Activated naive CD4-positive, alpha-beta T cell treated with anti-CD3 and anti-CD28 coated beads for 36 hours (primary cell): ENCODE data around the gene PCDHAC2. TPM values are rescaled to one million over a fixed set of nuclear protein-coding genes. Genes with fewer than 3 reads are reported as not detected.

Experiments
- CTCF ChIA-PET: fragments of 350-600 bp; sonication (Branson Sonifier 250); formaldehyde crosslinking; loops from one replicate; lab custom pipeline; 2021; ENCODE audit warnings: antibody characterized with exemption; lab: Charles Lee
- DNase-seq: peaks from one replicate; pipeline ENCODE4 v3.0.0-alpha.2; 2020
- H3K27ac Mint-ChIP-seq: one replicate; pipeline ENCODE4 v1.8.0; 2021; ENCODE audit warnings: mild to moderate bottlenecking, mixed read lengths
- H3K27me3 Mint-ChIP-seq: one replicate; pipeline ENCODE4 v1.8.0; 2021; ENCODE audit warnings: low read depth, mixed read lengths
- H3K36me3 Mint-ChIP-seq: one replicate; pipeline ENCODE4 v1.8.0; 2021; ENCODE audit warnings: low read depth, mixed read lengths
- H3K4me1 Mint-ChIP-seq: one replicate; pipeline ENCODE4 v1.8.0; 2021; ENCODE audit warnings: low read depth, mixed read lengths
- H3K4me3 Mint-ChIP-seq: one replicate; pipeline ENCODE4 v1.8.0; 2021; ENCODE audit warnings: mild to moderate bottlenecking, moderate library complexity, mixed read lengths
- H3K9me3 Mint-ChIP-seq: one replicate; pipeline ENCODE4 v1.8.0; 2021; ENCODE audit warnings: mixed read lengths
- intact Hi-C: fragments of 100-400 bp; cut with micrococcal nuclease; formaldehyde crosslinking; loops from one replicate; pipeline ENCODE4 v1.15.1; 2023
- total RNA-seq, 2 experiments: library from RNA; stranded (reverse); gene quantifications; one replicate each; pipeline ENCODE4 v1.2.3, GENCODE V29; 2021

The PCDHAC2 gene, protein sequence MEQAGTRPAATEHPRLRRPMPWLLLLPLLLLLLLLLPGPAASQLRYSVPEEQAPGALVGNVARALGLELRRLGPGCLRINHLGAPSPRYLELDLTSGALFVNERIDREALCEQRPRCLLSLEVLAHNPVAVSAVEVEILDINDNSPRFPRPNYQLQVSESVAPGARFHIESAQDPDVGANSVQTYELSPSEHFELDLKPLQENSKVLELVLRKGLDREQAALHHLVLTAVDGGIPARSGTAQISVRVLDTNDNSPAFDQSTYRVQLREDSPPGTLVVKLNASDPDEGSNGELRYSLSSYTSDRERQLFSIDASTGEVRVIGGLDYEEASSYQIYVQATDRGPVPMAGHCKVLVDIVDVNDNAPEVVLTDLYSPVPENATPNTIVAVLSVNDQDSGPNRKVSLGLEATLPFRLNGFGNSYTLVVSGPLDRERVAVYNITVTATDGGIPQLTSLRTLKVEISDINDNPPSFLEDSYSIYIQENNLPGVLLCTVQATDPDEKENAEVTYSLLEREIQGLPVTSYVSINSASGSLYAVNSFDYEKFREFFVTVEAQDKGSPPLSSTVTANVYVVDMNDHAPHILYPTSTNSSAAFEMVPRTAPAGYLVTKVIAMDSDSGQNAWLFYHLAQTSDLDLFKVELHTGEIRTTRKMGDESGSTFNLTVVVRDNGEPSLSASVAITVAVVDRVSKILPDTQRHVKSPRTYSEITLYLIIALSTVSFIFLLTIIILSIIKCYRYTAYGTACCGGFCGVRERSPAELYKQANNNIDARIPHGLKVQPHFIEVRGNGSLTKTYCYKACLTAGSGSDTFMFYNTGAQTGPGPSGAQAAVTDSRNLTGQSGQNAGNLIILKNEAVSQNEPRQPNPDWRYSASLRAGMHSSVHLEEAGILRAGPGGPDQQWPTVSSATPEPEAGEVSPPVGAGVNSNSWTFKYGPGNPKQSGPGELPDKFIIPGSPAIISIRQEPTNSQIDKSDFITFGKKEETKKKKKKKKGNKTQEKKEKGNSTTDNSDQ
- not detected for total RNA-seq

DNA sequence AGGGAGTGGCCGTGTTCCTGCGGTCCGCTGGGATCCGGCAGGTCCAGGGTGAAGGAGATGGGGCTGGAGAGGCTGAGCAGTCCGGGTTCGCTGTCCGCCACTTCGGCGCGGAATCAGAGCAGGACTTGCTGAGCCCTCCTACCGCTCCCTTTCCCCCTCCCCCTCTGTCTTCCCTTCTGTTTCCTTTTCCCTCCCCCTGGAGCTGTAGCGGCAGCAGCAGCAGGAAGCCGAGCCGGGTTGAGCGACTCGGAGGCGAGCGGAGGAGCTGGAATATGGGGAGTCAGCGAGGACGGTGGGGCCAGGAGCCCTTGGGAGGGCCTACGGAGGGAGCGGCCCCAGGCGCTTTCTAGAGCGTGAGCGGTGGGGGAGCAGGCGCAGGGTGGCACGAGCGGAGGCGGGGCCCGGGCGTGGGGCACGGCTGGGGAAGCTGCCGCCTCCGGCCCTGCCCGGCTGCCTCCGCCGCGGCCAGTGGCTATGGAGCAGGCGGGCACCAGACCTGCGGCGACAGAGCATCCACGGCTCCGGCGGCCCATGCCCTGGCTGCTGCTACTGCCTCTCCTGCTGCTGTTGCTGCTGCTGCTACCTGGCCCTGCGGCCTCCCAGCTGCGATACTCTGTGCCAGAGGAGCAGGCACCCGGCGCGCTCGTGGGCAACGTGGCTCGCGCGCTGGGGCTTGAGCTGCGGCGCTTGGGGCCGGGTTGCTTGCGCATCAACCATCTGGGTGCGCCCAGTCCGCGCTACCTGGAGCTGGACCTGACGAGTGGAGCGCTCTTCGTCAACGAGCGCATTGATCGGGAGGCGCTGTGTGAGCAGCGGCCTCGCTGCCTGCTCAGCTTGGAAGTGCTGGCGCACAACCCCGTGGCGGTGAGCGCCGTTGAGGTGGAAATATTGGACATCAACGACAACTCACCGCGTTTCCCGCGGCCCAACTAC is at the start of gene PCDHAC2:
TSS of gene PCDHAC2 (plus strand) at position 184 of the 933 bp plus-strand sequence. CDS start at position 475, 291 bp downstream.
- intact Hi-C loops: no loop called here
- DNase-seq: no peak
- no peaks in the 10 kb centered on the region for H3K36me3 Mint-ChIP-seq
- H3K4me3 Mint-ChIP-seq: no peak within 1 kb of the TSS
- H3K9me3 Mint-ChIP-seq: no peaks in the 10 kb centered on the region
- peaks cover 4% of the 10 kb centered on the region for H3K4me1 Mint-ChIP-seq
- no peak within 1 kb of the TSS for H3K27ac Mint-ChIP-seq
- H3K27me3 Mint-ChIP-seq: peaks cover 39% of the 10 kb centered on the region
- CTCF ChIA-PET: no interaction called here

DNA sequence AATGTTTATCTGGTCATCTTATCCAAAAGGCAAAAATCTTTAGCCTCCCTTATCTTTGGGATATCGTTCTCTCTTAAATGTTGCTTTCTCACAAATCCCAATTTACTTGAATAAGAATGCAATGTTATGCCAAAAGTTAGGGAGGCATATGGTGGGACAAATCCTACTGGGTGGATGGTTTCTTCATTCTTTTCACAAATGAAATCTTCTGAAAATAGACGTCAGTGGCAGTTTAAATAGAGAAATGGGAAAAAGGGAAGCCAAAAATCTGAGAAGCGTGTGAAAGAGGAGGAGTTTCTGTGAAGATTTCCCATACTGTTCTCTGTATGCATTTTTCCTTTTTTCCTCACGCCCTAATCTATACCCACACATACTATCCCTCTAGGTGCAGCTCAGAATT is 42.7 kb upstream of the PCDHAC2 start:
- H3K27me3 Mint-ChIP-seq: peaks cover 52% of the 10 kb centered on the region
- CTCF ChIA-PET: no interaction called here

DNA sequence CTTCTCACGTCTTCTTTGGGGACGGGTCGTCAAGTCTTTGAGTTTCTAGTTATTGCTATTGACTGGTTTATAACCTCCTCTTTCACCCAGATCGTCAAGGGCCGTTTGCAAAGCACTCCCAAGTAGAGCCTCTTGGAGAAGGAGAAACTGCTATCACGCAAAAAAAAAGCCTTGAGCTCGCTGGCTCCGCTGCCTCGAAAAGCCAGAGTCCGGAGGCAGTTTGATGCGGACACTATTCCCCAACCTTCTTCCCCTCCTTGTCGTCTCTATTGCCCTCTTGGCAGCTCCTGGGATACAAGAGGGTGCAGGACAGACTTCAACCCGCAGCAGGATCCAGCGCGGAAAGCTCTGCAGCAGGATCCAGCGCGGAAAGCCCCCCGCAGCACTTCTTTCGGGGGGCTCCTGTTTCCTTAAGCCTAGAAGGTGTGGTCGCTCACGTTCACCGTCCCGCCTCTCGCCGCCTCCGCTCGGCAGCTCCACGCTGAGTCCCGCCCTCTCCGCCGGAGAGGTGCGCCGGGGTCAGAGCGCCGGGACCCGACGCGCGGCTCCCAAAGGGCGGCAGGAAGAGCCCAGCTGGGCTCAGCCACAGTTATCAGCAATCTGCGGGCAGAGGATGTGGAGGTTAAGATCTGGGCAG is 40.4 kb upstream of the PCDHAC2 start, which contains the start of gene PCDHAC1:
TSS of gene PCDHAC1 (plus strand) at position 494 of the 637 bp plus-strand sequence. CDS start 594 bp downstream, outside the sequence.
- Mint-ChIP-seq H3K9me3 (no peaks in the 10 kb centered on the region), H3K36me3 (no peaks in the 10 kb centered on the region), H3K27me3 (peaks cover 55% of the 10 kb centered on the region), H3K27ac (no peak within 1 kb of the TSS), H3K4me3 (peak within 1 kb of the TSS; percentile 38), H3K4me1 (peaks cover 8% of the 10 kb centered on the region)
- CTCF ChIA-PET: no interaction called here
- DNase-seq: no peak
- intact Hi-C loops: loop anchor here (2.0 kb wide), 1 partner anchor 115 kb away; no protein-coding TSS in a partner anchor

More for the DNA sequence above, 42.7 kb upstream of the PCDHAC2 start:
- H3K9me3 Mint-ChIP-seq: peaks cover 2% of the 10 kb centered on the region
- H3K36me3 Mint-ChIP-seq: no peaks in the 10 kb centered on the region
- no peak overlapping the region for H3K27ac Mint-ChIP-seq
- no peak for DNase-seq
- intact Hi-C loops: no loop called here
- H3K4me3 Mint-ChIP-seq: no peak overlapping the region
- peaks cover 8% of the 10 kb centered on the region for H3K4me1 Mint-ChIP-seq

DNA sequence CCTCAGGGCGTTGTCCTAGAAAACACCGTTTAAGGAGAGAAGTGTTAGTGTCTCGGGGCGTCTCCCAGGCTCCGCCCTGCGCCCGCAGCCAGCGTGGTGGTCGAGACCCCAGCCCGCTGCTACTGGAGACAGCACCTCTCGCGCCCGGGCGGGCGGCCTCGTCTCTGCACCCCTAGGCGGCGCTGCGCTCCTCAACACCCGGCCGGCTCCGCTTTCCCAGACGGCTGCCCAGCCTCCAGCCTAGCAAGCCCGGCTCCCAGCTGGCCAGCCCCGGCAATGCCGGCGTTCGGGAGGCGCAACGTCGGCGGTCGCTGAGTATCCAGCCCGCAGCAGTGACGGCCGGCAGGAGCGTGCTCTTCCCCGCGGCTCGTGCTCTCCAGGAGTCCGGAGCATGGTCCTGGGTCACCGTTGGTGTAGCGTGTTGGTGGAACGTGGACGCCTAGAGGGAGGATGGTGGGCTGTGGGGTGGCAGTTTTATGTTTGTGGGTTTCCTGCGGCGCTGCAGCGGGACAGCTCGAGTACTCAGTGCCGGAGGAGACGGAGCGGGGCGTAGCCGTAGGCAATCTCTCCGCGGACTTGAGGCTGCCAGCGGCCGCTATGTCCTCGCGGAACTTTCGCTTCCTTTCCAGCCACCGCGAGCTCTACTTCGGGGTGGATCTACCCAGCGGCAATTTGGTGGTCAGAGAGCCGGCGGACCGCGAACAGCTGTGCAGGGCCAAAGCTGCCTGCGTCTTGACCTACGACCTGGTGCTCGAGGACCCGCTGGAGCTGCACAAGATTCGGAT is 39.6 kb upstream of the PCDHAC2 start:
- H3K9me3 Mint-ChIP-seq: no peaks in the 10 kb centered on the region
- CTCF ChIA-PET: no interaction called here
- H3K27me3 Mint-ChIP-seq: peaks cover 52% of the 10 kb centered on the region
- H3K4me1 Mint-ChIP-seq: peaks cover 8% of the 10 kb centered on the region
- no peaks in the 10 kb centered on the region for H3K36me3 Mint-ChIP-seq
- H3K4me3 Mint-ChIP-seq: peak overlapping the region; percentile 38
- peak; percentile 44 for DNase-seq
- intact Hi-C loops: loop anchor here (2.0 kb wide), 1 partner anchor 114 kb away; no protein-coding TSS in a partner anchor
- H3K27ac Mint-ChIP-seq: no peak overlapping the region

GRCh38 chr5:140927228-140927573 is 39.1 kb upstream of the PCDHAC2 start:
- Mint-ChIP-seq H3K27ac (no peak overlapping the region), H3K4me1 (peaks cover 8% of the 10 kb centered on the region), H3K36me3 (no peaks in the 10 kb centered on the region), H3K27me3 (peaks cover 49% of the 10 kb centered on the region), H3K4me3 (peak overlapping the region; percentile 38), H3K9me3 (no peaks in the 10 kb centered on the region)
- no peak for DNase-seq
- CTCF ChIA-PET: no interaction called here
- intact Hi-C loops: loop anchor here (2.0 kb wide), 1 partner anchor 114 kb away; no protein-coding TSS in a partner anchor

- intact Hi-C loops: no loop called here
- Mint-ChIP-seq H3K36me3 (no peaks in the 10 kb centered on the region), H3K9me3 (no peaks in the 10 kb centered on the region), H3K27ac (no peak overlapping the region), H3K27me3 (peaks cover 4% of the 10 kb centered on the region), H3K4me3 (no peak overlapping the region), H3K4me1 (no peaks in the 10 kb centered on the region)
- DNase-seq: no peak
- CTCF ChIA-PET: no interaction called here
These were observed 31.2 kb upstream of the PCDHAC2 start for GRCh38 chr5:140934964-140935606.

DNA sequence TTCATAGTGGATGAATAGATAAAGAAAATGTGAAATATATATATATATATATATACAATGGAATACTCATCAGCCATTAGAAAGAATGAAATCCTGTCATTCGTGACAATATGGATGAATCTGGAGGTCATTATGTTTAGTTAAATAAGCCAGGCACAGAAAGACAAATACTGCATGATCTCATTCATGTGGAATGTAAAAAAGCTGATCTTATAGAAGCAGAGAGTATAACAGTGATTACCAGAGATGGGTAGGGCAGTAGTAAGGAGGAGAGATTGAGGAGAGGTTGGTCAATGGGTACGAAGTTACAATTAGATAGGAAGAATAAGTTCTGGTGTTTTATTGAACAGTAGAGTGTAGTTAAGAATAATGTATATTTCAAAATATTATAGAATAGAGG is 19.7 kb upstream of the PCDHAC2 start:
- Mint-ChIP-seq H3K4me1 (no peaks in the 10 kb centered on the region), H3K9me3 (peaks cover 4% of the 10 kb centered on the region), H3K4me3 (no peak overlapping the region), H3K36me3 (no peaks in the 10 kb centered on the region), H3K27ac (no peak overlapping the region), H3K27me3 (no peaks in the 10 kb centered on the region)
- intact Hi-C loops: no loop called here
- DNase-seq: no peak
- CTCF ChIA-PET: no interaction called here

DNA sequence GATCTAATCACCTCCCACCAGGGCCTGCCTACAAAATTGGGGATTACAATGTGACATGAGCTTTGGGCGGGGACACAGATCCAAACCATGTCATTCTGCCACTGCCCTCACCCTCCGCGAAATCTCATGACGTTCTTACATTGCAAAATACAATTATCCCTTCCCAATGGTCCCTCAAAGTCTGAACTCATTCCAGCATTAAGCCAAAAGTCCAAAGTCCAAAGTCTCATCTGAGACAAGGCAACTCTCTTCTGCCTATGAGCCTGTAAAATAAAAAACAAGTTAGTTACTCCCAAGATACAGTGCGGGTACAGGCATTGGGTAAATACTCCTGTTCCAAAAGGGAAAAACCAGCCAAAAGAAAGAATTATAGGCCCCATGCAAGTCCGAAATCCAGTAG is 14.6 kb upstream of the PCDHAC2 start:
- Mint-ChIP-seq H3K36me3 (no peaks in the 10 kb centered on the region), H3K4me3 (no peak overlapping the region), H3K27ac (no peak overlapping the region), H3K4me1 (no peaks in the 10 kb centered on the region), H3K27me3 (peaks cover 3% of the 10 kb centered on the region), H3K9me3 (peaks cover 5% of the 10 kb centered on the region)
- no peak for DNase-seq
- CTCF ChIA-PET: no interaction called here
- intact Hi-C loops: no loop called here

GRCh38 chr5:140953234-140953633 is 13.0 kb upstream of the PCDHAC2 start:
- DNase-seq: no peak
- Mint-ChIP-seq H3K36me3 (no peaks in the 10 kb centered on the region), H3K9me3 (peaks cover 4% of the 10 kb centered on the region), H3K4me1 (no peaks in the 10 kb centered on the region), H3K27ac (no peak overlapping the region), H3K27me3 (peaks cover 3% of the 10 kb centered on the region), H3K4me3 (no peak overlapping the region)
- CTCF ChIA-PET: no interaction called here
- intact Hi-C loops: no loop called here

- Mint-ChIP-seq H3K4me1 (peaks cover 4% of the 10 kb centered on the region), H3K4me3 (no peak overlapping the region), H3K27ac (no peak overlapping the region), H3K27me3 (peaks cover 38% of the 10 kb centered on the region), H3K36me3 (no peaks in the 10 kb centered on the region), H3K9me3 (no peaks in the 10 kb centered on the region)
- intact Hi-C loops: no loop called here
- no peak for DNase-seq
- CTCF ChIA-PET: no interaction called here
These were observed 4.1 kb upstream of the PCDHAC2 start for GRCh38 chr5:140962190-140962589.
